ENCODE data around the gene KMT2C. TPM values are rescaled to one million over a fixed set of nuclear protein-coding genes. Genes with fewer than 3 reads are reported as not detected.

Gene KMT2C
- total RNA-seq, 1 experiment from 2014 or later, result 45.4 TPM

GRCh38 chr7:152133804-152134203 lies 302.0 kb downstream of the KMT2C start (continued):
- TF ChIP-seq CTCF (IDR thresholded peaks at IDR 0.05) (no peak), FOXP1 (CRISPR knock-in tag; IDR thresholded peaks at IDR 0.05; ENCODE audit: borderline replicate concordance) (no peak), ZNF396 (CRISPR knock-in tag; IDR thresholded peaks at IDR 0.05; ENCODE audit: borderline replicate concordance) (no peak)
- TF ChIP-seq, protein P1, sequence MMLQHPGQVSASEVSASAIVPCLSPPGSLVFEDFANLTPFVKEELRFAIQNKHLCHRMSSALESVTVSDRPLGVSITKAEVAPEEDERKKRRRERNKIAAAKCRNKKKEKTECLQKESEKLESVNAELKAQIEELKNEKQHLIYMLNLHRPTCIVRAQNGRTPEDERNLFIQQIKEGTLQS (CRISPR knock-in tag; conservative IDR thresholded peaks at IDR 0.05), result no peak

GRCh38 chr7:152132812-152133211 lies 303.0 kb downstream of the KMT2C start:
- no peaks in the 10 kb centered on the region for H3K27me3 Mint-ChIP-seq (ENCODE audit: low read depth)
- ChIA-PET POLR2A (no interaction called here), CTCF (no interaction called here)
- H3K36me3 Mint-ChIP-seq, result peaks cover 2% of the 10 kb centered on the region
- peaks cover 3% of the 10 kb centered on the region; the same call in 1 of the 2 replicates for H3K4me1 Mint-ChIP-seq
- DNase-seq (ENCODE audit: low spot score), result no peak
- H3K27ac Mint-ChIP-seq, result no peak overlapping the region
- no peaks in the 10 kb centered on the region for H3K9me3 Mint-ChIP-seq
- no peak overlapping the region for H3K4me3 Mint-ChIP-seq
- TF ChIP-seq OVOL2 (CRISPR knock-in tag; IDR thresholded peaks at IDR 0.05; ENCODE audit: borderline replicate concordance), result no peak
- no peak for TF ChIP-seq STAT6 (CRISPR knock-in tag; conservative IDR thresholded peaks at IDR 0.05; ENCODE audit: low read depth)
- no peak for TF ChIP-seq ELF4 (CRISPR knock-in tag; IDR thresholded peaks at IDR 0.05; ENCODE audit: low read depth)
- TF ChIP-seq GRHL2 (CRISPR knock-in tag; IDR thresholded peaks at IDR 0.05; ENCODE audit: insufficient replicate concordance, severe bottlenecking), result no peak
- no peak for TF ChIP-seq TEAD1 (CRISPR knock-in tag; IDR thresholded peaks at IDR 0.05)
- TF ChIP-seq ZNF281 (CRISPR knock-in tag; IDR thresholded peaks at IDR 0.05), result no peak
- no peak for TF ChIP-seq ARID4B (CRISPR knock-in tag; IDR thresholded peaks at IDR 0.05; ENCODE audit: borderline replicate concordance)
- no peak for TF ChIP-seq ZNF671 (CRISPR knock-in tag; IDR thresholded peaks at IDR 0.05)
- TF ChIP-seq FOXJ3 (CRISPR knock-in tag; IDR thresholded peaks at IDR 0.05; ENCODE audit: borderline replicate concordance), result no peak
- TF ChIP-seq NR2C2 (CRISPR knock-in tag; IDR thresholded peaks at IDR 0.05), result no peak
- ATAC-seq, result no peak
